Measurements from ENCODE around the gene LOXHD1. TPM values are rescaled to one million over a fixed set of nuclear protein-coding genes. Genes with fewer than 3 reads are reported as not detected.

LOXHD1 gene
- total RNA-seq, 1 donor = 0.63 TPM

DNA sequence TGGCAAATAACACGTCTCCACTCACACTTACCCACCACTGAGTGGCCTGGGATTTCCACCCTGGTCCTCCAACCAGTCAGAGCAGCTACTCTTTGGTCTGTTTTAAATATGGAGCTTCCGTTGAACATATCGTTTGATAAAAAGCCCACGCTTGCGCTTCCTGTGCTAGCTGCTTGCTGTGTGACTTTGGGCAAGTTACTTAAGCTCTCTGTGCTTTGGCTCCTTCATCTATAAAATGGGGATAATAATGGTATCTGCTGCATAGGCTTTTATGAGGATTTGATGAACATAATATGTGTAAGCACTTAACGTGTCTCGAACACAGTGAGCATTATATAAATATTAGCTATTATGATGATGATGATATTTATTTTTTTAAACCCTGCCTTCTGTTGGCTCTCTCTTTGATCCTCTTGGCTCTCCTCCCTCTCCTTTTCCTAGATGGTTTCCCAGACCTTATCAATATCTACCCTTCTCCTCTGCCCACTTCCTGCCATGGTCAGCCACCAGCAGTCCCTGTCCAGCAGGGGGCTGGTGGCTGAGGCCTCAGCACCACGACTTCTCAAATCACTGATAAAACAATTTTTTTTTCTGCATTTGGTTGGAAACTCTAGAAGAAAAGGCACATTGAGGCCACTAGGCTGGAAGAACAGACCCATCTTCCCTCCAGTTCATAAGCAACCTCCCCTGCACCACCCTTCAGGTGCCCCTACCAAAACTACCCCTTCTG is 191.9 kb downstream of the LOXHD1 start:
- Histone ChIP-seq H3K4me1 (ENCODE audit: insufficient read depth, low read length) (no peaks in the 10 kb centered on the region), H3K4me3 (ENCODE audit: low read length) (no peak overlapping the region), H3K27me3 (ENCODE audit: insufficient read depth, low read length) (no peaks in the 10 kb centered on the region)

DNA sequence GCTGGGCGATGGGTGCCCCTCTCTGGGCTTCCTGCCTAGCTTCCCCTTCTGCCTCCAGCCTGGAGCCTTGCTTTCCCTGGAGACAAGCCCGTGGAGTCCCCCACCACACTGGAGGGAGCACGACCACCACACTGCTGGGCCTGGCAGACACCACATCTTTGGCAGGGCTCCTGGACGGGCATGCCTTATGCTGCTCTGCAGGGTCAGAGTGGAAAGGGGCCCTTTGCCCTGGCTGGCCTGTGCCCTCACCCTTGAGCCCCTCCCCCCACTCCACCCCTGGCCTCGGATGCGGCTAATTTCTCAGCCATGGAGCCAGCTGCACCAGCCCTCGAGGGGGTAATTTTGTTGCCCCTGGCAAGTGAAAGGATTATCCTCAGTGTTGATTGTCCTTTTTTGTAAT is 194.5 kb downstream of the LOXHD1 start:
- Histone ChIP-seq H3K4me3 (ENCODE audit: low read length) (no peak overlapping the region), H3K27me3 (ENCODE audit: insufficient read depth, low read length) (no peaks in the 10 kb centered on the region), H3K4me1 (ENCODE audit: insufficient read depth, low read length) (no peaks in the 10 kb centered on the region), H3K9me3 (ENCODE audit: low read depth, low read length) (no peaks in the 10 kb centered on the region)

More for the DNA sequence above, 191.9 kb downstream of the LOXHD1 start:
- no peaks in the 10 kb centered on the region for H3K9me3 ChIP-seq (ENCODE audit: low read depth, low read length)

DNA sequence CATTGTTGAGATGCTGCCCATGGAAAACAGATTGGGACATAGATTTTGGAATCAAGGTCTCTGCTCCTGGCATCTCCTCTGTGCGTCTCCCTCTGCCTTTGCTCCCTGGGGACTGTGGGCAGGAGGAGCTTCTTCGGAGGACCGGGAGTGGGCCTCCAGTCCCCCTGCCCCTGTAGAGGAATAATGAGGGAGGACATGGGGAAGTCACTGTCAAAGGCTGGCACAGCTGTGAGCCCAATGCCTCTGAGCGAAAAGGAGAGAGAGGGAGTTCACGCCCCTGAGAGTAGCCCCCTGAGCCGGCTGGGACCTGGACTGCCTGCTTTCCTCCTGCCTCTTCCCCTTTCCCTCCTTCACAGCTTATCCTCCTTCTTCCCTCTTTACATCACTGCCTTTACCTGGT is 195.0 kb downstream of the LOXHD1 start:
- Histone ChIP-seq H3K4me1 (ENCODE audit: insufficient read depth, low read length) (no peaks in the 10 kb centered on the region), H3K9me3 (ENCODE audit: low read depth, low read length) (no peaks in the 10 kb centered on the region), H3K27me3 (ENCODE audit: insufficient read depth, low read length) (no peaks in the 10 kb centered on the region), H3K4me3 (ENCODE audit: low read length) (no peak overlapping the region)

GRCh38 chr18:46460754-46461153 is 196.3 kb downstream of the LOXHD1 start:
- Histone ChIP-seq H3K9me3 (ENCODE audit: low read depth, low read length) (no peaks in the 10 kb centered on the region), H3K27me3 (ENCODE audit: insufficient read depth, low read length) (no peaks in the 10 kb centered on the region), H3K4me3 (ENCODE audit: low read length) (no peak overlapping the region), H3K4me1 (ENCODE audit: insufficient read depth, low read length) (no peaks in the 10 kb centered on the region)

DNA sequence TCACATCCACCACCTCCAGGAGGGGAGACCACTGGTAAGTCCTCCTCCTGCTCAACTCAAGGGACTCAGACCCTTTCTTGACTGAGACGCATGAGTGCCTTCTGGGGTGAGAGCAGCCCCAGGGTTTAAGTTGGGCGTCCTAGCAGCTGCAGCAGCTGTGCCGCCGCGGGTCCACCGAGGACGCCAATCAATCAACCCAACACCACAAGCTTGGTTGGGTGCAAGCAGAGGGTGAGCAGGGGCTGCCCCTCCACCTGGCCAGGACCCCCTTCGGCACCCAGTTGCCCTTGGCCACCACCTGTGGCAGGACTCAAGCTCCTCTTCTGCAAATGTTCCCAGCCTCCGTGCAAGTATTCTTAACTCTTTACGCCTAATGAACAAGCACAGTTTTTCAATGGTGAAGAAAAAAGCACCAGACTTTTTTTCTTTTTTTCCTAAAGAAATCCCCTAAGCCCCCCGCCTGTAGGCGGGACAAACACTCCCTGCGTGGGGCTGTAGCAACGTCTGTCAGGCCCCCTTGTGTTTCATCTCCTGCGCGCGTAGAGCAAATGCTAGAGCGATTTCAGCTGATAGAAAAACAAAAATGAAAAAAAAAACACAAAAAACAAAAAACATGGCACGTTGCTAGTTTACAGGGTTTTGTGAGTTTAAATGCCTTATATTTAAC is 197.1 kb downstream of the LOXHD1 start:
- no peaks in the 10 kb centered on the region for H3K4me1 ChIP-seq (ENCODE audit: insufficient read depth, low read length)
- H3K4me3 ChIP-seq (ENCODE audit: low read length) = no peak overlapping the region
- no peaks in the 10 kb centered on the region for H3K27me3 ChIP-seq (ENCODE audit: insufficient read depth, low read length)
- no peaks in the 10 kb centered on the region for H3K9me3 ChIP-seq (ENCODE audit: low read depth, low read length)

- Histone ChIP-seq H3K9me3 (ENCODE audit: low read depth, low read length) (no peaks in the 10 kb centered on the region), H3K27me3 (ENCODE audit: insufficient read depth, low read length) (no peaks in the 10 kb centered on the region), H3K4me1 (ENCODE audit: insufficient read depth, low read length) (no peaks in the 10 kb centered on the region), H3K4me3 (ENCODE audit: low read length) (no peak overlapping the region)
Observed at GRCh38 chr18:46458472-46458871, 198.5 kb downstream of the LOXHD1 start.

DNA sequence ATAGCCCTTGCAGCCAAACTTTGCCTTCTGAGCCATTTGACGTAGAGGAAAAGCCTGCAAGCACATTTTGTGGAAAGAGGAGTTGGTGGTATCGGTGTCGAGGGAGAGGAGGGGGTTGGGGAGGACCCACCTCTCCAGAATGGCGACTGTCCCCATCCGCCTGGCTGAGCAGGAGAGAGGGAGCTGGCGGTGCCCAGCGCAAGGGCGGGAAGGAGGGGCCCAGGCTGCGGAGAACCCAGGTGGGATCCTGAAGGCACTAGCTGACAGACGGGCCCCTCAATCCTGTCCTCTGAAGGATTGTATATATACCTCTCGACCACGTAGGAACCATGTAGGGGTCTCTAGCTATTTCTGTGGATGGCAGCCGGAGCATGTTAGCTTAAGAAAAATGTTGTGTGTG is 200.3 kb downstream of the LOXHD1 start:
- no peaks in the 10 kb centered on the region for H3K4me1 ChIP-seq (ENCODE audit: insufficient read depth, low read length)
- no peaks in the 10 kb centered on the region for H3K9me3 ChIP-seq (ENCODE audit: low read depth, low read length)
- H3K4me3 ChIP-seq (ENCODE audit: low read length) = no peak overlapping the region
- no peaks in the 10 kb centered on the region for H3K27me3 ChIP-seq (ENCODE audit: insufficient read depth, low read length)

- no peaks in the 10 kb centered on the region for H3K27me3 ChIP-seq (ENCODE audit: insufficient read depth, low read length)
Observed at GRCh38 chr18:46452820-46453219, 204.2 kb downstream of the LOXHD1 start.

DNA sequence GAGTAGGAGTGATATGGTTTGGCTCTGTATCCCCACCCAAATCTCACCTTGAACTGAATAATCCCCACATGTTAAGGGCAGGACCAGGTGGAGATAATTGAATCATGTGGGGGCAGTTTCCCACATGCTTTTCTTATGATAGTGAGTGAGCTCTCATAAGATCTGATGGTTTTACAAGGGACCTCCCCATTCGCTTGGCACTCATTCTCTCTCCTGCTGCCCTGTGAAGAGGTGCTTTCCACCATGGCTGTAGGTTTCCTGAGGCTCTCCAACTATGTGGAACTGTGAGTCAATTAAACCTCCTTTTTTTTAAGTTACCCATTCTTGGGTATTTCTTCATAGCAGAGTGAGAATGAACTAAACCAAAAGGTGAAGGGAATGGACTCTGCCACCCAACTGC is 207.5 kb downstream of the LOXHD1 start:
- Histone ChIP-seq H3K4me1 (ENCODE audit: insufficient read depth, low read length) (no peaks in the 10 kb centered on the region), H3K9me3 (ENCODE audit: low read depth, low read length) (no peaks in the 10 kb centered on the region), H3K4me3 (ENCODE audit: low read length) (no peak overlapping the region), H3K27me3 (ENCODE audit: insufficient read depth, low read length) (no peaks in the 10 kb centered on the region)

More at GRCh38 chr18:46452820-46453219, 204.2 kb downstream of the LOXHD1 start:
- no peaks in the 10 kb centered on the region for H3K9me3 ChIP-seq (ENCODE audit: low read depth, low read length)
- H3K4me3 ChIP-seq (ENCODE audit: low read length) = no peak overlapping the region
- H3K4me1 ChIP-seq (ENCODE audit: insufficient read depth, low read length) = no peaks in the 10 kb centered on the region

DNA sequence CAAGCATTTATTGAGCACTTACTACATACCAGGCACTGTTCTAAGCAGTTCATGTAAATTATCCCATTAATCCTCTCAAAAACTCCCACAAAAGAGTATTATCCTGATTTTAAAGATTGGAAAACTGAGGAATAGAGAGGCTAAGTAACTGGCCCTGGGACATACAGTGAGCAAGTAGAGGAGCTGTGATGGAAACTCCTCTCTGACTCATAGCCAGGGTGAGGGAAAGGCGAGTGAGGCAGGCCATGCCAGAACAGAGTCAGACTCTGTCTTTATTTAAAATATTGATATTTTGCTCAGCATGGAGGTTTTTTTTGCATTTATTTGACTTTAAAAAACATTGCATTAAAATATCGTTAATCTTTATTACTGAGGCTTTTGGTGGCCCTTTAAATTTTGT is 208.0 kb downstream of the LOXHD1 start:
- H3K4me3 ChIP-seq (ENCODE audit: low read length) = no peak overlapping the region
- no peaks in the 10 kb centered on the region for H3K4me1 ChIP-seq (ENCODE audit: insufficient read depth, low read length)
- H3K27me3 ChIP-seq (ENCODE audit: insufficient read depth, low read length) = no peaks in the 10 kb centered on the region
- H3K9me3 ChIP-seq (ENCODE audit: low read depth, low read length) = no peaks in the 10 kb centered on the region

DNA sequence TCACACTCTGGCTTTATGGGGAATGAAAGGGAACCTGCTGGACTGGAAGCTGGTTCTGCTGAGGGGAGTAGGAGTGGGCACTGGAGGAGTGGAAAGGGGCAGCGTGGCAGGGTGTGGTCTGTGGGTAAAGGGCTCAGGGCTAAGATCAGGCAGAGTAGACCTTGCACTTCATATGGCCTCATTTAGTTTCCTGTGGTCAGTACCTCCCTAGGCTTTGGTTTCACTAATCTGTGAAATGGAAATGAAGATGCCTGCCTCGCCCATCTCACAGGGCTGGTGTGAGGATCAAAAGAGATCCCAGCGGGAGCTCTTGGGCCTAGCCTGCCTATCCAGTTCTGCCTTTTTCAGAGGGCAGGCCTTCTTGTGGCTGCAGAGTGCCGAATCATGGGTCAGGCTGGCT is 208.7 kb downstream of the LOXHD1 start:
- no peak overlapping the region for H3K4me3 ChIP-seq (ENCODE audit: low read length)
- H3K9me3 ChIP-seq (ENCODE audit: low read depth, low read length) = no peaks in the 10 kb centered on the region

DNA sequence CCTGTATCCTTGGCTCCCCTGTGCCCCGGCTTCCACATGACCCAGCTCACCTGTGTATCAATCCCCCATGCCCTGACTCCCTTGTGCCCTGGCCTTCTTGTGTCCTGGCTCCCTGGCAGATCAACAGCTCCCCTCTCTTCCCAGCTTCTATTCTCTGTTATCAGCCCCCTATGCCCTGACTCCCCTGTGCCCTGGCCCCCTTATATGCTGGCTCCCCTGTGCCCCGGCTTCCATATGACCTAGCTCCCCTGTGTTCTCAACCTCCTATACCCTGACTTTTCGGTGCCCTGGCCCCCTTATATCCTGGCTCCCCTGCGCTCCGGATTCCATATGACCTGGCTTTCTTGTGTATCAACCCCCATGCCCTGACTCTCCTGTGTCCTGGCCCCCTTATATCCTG is 209.2 kb downstream of the LOXHD1 start:
- no peaks in the 10 kb centered on the region for H3K27me3 ChIP-seq (ENCODE audit: insufficient read depth, low read length)
- no peaks in the 10 kb centered on the region for H3K4me1 ChIP-seq (ENCODE audit: insufficient read depth, low read length)
- no peak overlapping the region for H3K4me3 ChIP-seq (ENCODE audit: low read length)
- no peaks in the 10 kb centered on the region for H3K9me3 ChIP-seq (ENCODE audit: low read depth, low read length)

More for the DNA sequence above, 208.7 kb downstream of the LOXHD1 start:
- Histone ChIP-seq H3K4me1 (ENCODE audit: insufficient read depth, low read length) (no peaks in the 10 kb centered on the region), H3K27me3 (ENCODE audit: insufficient read depth, low read length) (no peaks in the 10 kb centered on the region)

DNA sequence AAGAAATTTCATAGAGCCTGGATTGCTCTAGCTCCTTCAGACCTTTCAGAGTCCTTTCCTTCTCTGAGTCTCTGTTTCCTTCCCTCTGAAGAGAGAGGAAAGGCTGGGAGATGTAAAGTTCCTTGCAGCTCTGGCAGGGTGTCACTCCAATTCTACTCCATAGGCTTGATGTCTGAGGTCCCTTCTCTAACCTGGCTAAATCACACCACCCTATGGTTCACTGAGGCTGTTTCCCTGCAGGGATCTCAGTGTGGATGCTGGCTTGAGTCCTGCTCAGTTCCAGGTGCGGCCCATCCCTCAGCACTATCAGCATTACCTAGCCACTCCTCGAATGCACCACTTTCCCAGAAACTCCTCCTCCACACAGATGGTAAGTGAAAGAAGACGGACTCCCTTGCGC is 209.7 kb downstream of the LOXHD1 start:
- H3K27me3 ChIP-seq (ENCODE audit: insufficient read depth, low read length) = no peaks in the 10 kb centered on the region
- H3K4me1 ChIP-seq (ENCODE audit: insufficient read depth, low read length) = no peaks in the 10 kb centered on the region
- H3K4me3 ChIP-seq (ENCODE audit: low read length) = no peak overlapping the region
- no peaks in the 10 kb centered on the region for H3K9me3 ChIP-seq (ENCODE audit: low read depth, low read length)

DNA sequence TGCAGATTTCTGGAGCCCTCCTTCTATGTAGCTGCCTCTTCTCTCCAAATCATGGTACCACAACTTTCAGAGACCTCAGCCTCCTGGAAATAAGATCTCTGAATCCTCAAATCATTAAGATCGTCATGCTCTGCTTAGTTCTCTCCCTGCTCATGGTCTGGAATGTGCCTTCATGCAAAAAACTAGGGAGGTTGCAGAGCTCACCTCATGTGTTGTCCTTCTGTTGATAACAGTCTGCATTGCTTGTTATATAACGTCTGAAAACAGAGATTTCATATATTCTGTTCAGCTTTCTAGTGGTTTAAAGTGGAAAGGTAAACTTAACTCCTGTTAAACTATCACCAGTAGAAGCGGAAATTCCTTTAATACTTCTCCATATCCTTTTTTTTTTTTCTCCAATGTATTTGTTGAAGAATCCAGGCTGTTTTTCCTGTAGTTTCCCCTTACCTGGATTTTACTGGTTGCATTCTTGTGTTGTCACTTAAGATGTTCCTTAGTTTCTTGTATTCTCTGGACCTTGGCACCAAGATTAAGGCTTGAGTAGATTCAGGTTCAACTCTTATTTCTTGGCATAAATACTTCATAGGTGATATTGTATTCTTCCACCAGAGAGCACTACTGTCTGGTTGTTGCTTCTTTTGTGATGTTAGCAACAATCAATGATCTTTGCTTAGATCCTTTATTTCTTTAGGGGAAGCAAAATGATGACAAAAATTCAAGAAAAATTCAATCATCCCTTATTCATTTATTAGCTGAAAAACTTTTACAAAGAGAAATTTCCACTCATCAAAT is 211.3 kb downstream of the LOXHD1 start:
- H3K9me3 ChIP-seq (ENCODE audit: low read depth, low read length) = no peaks in the 10 kb centered on the region
- no peaks in the 10 kb centered on the region for H3K4me1 ChIP-seq (ENCODE audit: insufficient read depth, low read length)
- no peak overlapping the region for H3K4me3 ChIP-seq (ENCODE audit: low read length)
- no peaks in the 10 kb centered on the region for H3K27me3 ChIP-seq (ENCODE audit: insufficient read depth, low read length)

GRCh38 chr18:46439037-46439436 is 218.0 kb downstream of the LOXHD1 start:
- H3K9me3 ChIP-seq (ENCODE audit: low read depth, low read length) = no peaks in the 10 kb centered on the region
- no peak overlapping the region for H3K4me3 ChIP-seq (ENCODE audit: low read length)
- no peaks in the 10 kb centered on the region for H3K4me1 ChIP-seq (ENCODE audit: insufficient read depth, low read length)
- H3K27me3 ChIP-seq (ENCODE audit: insufficient read depth, low read length) = no peaks in the 10 kb centered on the region

All from mononuclear cell (primary cell).